Lower leg skin (tissue), 4 donors: ENCODE data around the gene RACGAP1. TPM values are rescaled to one million over a fixed set of nuclear protein-coding genes. Genes with fewer than 3 reads are reported as not detected.

Experiments used
- DNase-seq, 2 donors: peaks; one replicate each; pipeline ENCODE4 v3.0.0-alpha.2; 2019; ENCODE audit warnings: low spot score in 2 of 2
- H3K4me3 ChIP-seq: fragments of 200-600 bp; sonication (generic); 2 replicates; pipeline ENCODE4 v1.5.1; 2017; ENCODE audit warnings: mild to moderate bottlenecking, low read depth; ENCODE audit not compliant: poor library complexity, severe bottlenecking
- CTCF ChIP-seq, 3 donors: fragments of 450-650 bp; IDR thresholded peaks; one replicate each; pipeline ENCODE4 v1.5.1; 2016; ENCODE audit warnings: antibody characterized with exemption in 3 of 3, mild to moderate bottlenecking in 3 of 3, moderate library complexity in 2 of 3
- POLR2A ChIP-seq, 2 donors: fragments of 450-650 bp; IDR thresholded peaks; one replicate each; pipeline ENCODE4 v1.6.1; 2016 to 2017; ENCODE audit warnings: antibody characterized with exemption in 2 of 2, mild to moderate bottlenecking in 1 of 2, moderate library complexity in 1 of 2
- WGBS, 2 donors: methylation state at CpG; one replicate each; pipeline ENCODE4 v1.1.5; 2018; 5-methylcytosine and 5-hydroxymethylcytosine counted together
- intact Hi-C: fragments of 100-400 bp; cut with DNase I; formaldehyde crosslinking; loops from one replicate; pipeline ENCODE4 v1.15.0; 2023; ENCODE audit warnings: low total_unique reads
- total RNA-seq, 4 donors: library from RNA; depleted of rRNA; stranded (reverse); fragments of >200 nt; gene quantifications; one replicate each; pipeline ENCODE4 v1.1.0, GENCODE V29; 2016

The RACGAP1 gene
- total RNA-seq, 4 donors from 2014 or later, result 11.6 to 16.8 (median 15.9) TPM

GRCh38 chr12:49944718-49945117, 80.6 kb downstream of the RACGAP1 start:
- TF ChIP-seq CTCF (IDR thresholded peaks at IDR 0.05) (no peak), POLR2A (IDR thresholded peaks at IDR 0.05) (no peak)
- intact Hi-C loops, result no loop called here
- WGBS, 2 donors, result 90 to 92% methylated on average over 3 of the region's 3 CpGs
- DNase-seq, result no peak
- no peak overlapping the region for H3K4me3 ChIP-seq

DNA sequence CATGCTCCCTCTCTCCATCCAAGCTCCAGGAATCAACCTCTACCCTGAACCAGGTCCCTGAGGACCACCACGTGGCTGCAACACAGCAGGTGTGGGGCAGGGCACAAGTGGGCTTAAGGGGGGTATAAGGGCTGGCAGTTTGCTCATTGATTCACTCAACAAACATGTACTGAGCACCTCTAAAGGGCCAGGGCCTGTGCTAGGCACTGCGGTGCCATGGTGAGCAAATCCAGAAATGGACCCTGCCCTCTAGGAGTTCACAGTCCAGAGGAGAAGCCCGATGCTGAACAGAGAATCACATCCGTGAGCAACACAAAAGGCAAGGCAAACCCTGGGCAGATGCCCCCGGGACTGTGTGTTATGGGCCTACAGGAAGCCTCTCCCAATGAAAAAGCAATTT, 81.2 kb downstream of the RACGAP1 start:
- H3K4me3 ChIP-seq, result no peak overlapping the region
- TF ChIP-seq CTCF (IDR thresholded peaks at IDR 0.05) (no peak), POLR2A (IDR thresholded peaks at IDR 0.05) (no peak)
- intact Hi-C loops, result no loop called here
- no peak for DNase-seq
- 83 to 94% methylated on average over 5 of the region's 5 CpGs for whole genome bisulfite sequencing, 2 donors

DNA sequence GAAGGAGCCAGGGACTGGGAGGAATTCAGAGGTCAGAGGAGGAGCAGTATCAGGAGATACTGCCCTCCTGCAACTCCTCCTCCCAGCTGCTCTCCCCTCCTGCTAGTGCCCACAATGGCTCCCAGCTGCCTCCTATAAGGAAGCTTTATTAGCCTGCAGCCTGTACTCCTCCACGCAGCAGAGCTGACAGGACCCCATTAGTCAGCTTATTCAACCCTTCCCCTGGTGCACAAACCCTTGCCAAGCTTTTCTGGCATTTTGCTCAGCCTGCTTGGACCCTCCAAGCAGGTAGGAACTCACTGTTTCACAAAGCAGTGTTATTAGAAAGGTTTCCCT, 81.7 kb downstream of the RACGAP1 start:
- no peak for TF ChIP-seq CTCF (IDR thresholded peaks at IDR 0.05)
- no peak for TF ChIP-seq POLR2A (IDR thresholded peaks at IDR 0.05)
- WGBS, 2 donors, result 94 to 100% methylated on average over 1 of the region's 1 CpG
- no peak for DNase-seq
- intact Hi-C loops, result no loop called here
- H3K4me3 ChIP-seq, result no peak overlapping the region

DNA sequence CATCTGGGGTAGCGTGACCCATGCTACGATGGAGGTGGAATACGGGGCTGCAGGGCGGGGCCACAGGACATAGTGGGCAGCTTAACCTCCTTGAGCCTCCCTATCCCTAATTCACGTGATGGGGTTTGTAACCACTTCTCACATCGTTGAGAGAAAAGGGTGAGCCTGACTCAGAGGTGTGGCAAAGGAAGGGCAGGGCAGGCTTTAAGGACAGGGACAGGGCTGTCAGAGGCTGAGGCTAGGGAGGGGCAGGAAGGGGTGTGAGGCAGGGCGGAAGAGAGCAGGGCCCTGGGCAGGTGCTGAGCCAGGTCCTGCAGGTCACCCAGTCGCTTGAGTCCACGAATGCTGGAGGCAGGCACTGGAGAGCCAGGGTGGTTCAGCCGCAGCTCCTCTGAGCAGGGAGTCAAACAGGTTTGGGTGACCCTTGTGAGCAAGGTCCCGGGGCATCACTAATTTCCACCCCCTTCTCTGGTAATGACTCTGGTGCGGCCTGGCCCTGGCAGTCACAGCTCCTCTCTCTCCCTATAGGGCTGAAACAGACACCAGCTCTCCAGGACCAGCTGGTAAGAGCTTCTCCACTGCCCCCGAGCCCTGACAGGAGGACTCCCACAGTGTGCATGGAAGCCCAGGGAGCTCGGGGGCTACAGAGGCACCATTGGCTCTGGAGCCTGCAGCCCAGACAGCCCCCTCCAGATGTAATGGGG, 82.2 kb downstream of the RACGAP1 start:
- TF ChIP-seq CTCF (IDR thresholded peaks at IDR 0.05) (no peak), POLR2A (IDR thresholded peaks at IDR 0.05) (no peak)
- H3K4me3 ChIP-seq, result no peak overlapping the region
- DNase-seq, result no peak
- intact Hi-C loops, result no loop called here
- 69 to 75% methylated on average over 14 of the region's 14 CpGs for WGBS, 2 donors

DNA sequence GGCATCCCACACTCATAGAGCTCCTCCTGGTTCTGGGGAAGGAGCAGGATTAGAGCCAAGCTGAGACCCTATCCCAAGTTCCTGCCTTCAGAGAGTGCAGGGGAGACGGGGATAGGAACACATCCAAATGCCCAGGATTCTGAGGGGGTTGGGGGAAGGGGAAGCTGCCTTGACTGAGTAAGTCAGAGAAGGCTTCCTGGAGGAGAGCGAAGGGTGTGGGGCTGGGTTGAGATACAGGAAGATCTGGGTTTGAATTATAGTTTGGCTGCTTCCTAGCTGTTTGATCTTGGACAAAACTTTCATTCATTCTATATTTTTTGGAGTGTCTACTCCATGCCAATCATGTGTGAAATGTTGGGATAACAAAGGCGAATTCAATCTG, 82.8 kb downstream of the RACGAP1 start:
- TF ChIP-seq POLR2A (IDR thresholded peaks at IDR 0.05), result no peak
- TF ChIP-seq CTCF (IDR thresholded peaks at IDR 0.05), result no peak
- H3K4me3 ChIP-seq, result no peak overlapping the region
- WGBS, 2 donors, result 90 to 96% methylated on average over 3 of the region's 3 CpGs
- intact Hi-C loops, result no loop called here
- no peak for DNase-seq
